Urothelium cell line (cell line): ENCODE data around the gene SLC22A3.

Experiments used
- DNase-seq: peaks from one replicate; pipeline ENCODE4 v3.0.0; 2011; ENCODE audit warnings: low spot score, mixed read lengths
- FAIRE-seq: peaks from 2 replicates; lab custom pipeline; 2011; peaks lifted over from hg19 to GRCh38; lab: Jason Lieb, UNC

The SLC22A3 gene

GRCh38 chr6:160398674-160399271 lies 50.6 kb downstream of the SLC22A3 start:
- DNase-seq (no peak), FAIRE-seq (no peak)

- no peak for FAIRE-seq
Measured at GRCh38 chr6:160400446-160400845, 52.3 kb downstream of the SLC22A3 start.

GRCh38 chr6:160408528-160408927 lies 60.4 kb downstream of the SLC22A3 start:
- no peak for DNase-seq
- FAIRE-seq = no peak

More at GRCh38 chr6:160400446-160400845, 52.3 kb downstream of the SLC22A3 start:
- DNase-seq = no peak

GRCh38 chr6:160412993-160413392 lies 64.8 kb downstream of the SLC22A3 start:
- no peak for DNase-seq
- FAIRE-seq = no peak

GRCh38 chr6:160417146-160417545 lies 69.0 kb downstream of the SLC22A3 start:
- no peak for FAIRE-seq
- no peak for DNase-seq

- FAIRE-seq (no peak), DNase-seq (no peak)
Measured at GRCh38 chr6:160417550-160417949, 69.4 kb downstream of the SLC22A3 start.

GRCh38 chr6:160418370-160418769 lies 70.2 kb downstream of the SLC22A3 start:
- FAIRE-seq (no peak), DNase-seq (no peak)

- DNase-seq (no peak), FAIRE-seq (no peak)
Measured at GRCh38 chr6:160419488-160419887, 71.3 kb downstream of the SLC22A3 start.

- DNase-seq (no peak), FAIRE-seq (no peak)
Measured at GRCh38 chr6:160420253-160420968, 72.2 kb downstream of the SLC22A3 start.

- DNase-seq (no peak), FAIRE-seq (no peak)
Measured at GRCh38 chr6:160420969-160421556, 72.9 kb downstream of the SLC22A3 start.

GRCh38 chr6:160421854-160422253 lies 73.7 kb downstream of the SLC22A3 start:
- DNase-seq (no peak), FAIRE-seq (no peak)

- no peak for FAIRE-seq
- DNase-seq = peak; percentile 46
Measured at GRCh38 chr6:160424256-160424655, 76.1 kb downstream of the SLC22A3 start.

- DNase-seq (no peak), FAIRE-seq (no peak)
Measured at GRCh38 chr6:160426136-160426535, 78.0 kb downstream of the SLC22A3 start.

- FAIRE-seq (no peak), DNase-seq (no peak)
Measured at GRCh38 chr6:160427312-160428068, 79.3 kb downstream of the SLC22A3 start.

GRCh38 chr6:160428069-160428430 lies 79.9 kb downstream of the SLC22A3 start:
- DNase-seq (peak; percentile 42), FAIRE-seq (no peak)

- FAIRE-seq (no peak), DNase-seq (no peak)
Measured at GRCh38 chr6:160428818-160429619, 80.8 kb downstream of the SLC22A3 start.

GRCh38 chr6:160429620-160429895 lies 81.4 kb downstream of the SLC22A3 start:
- no peak for DNase-seq
- no peak for FAIRE-seq

GRCh38 chr6:160430203-160430602 lies 82.0 kb downstream of the SLC22A3 start:
- DNase-seq (no peak), FAIRE-seq (no peak)

GRCh38 chr6:160430751-160431150 lies 82.6 kb downstream of the SLC22A3 start:
- FAIRE-seq = no peak
- no peak for DNase-seq

- FAIRE-seq (no peak), DNase-seq (peak; percentile 29)
Measured at GRCh38 chr6:160431226-160431625, 83.0 kb downstream of the SLC22A3 start.
